Activated naive CD4-positive, alpha-beta T cell treated with anti-CD3 and anti-CD28 coated beads for 36 hours (primary cell): ENCODE measurements around the gene MYCBP2. TPM values are rescaled to one million over a fixed set of nuclear protein-coding genes. Genes with fewer than 3 reads are reported as not detected.
"Not testable (repeated sequence)": the region's sequence is repeated elsewhere in the genome, so short reads cannot be mapped to it uniquely, and the experiment has no call there.

Source experiments
- CTCF ChIA-PET: fragments of 350-600 bp; sonication (Branson Sonifier 250); formaldehyde crosslinking; loops from one replicate; lab custom pipeline; 2021; ENCODE audit warnings: antibody characterized with exemption; lab: Charles Lee
- DNase-seq: peaks from one replicate; pipeline ENCODE4 v3.0.0-alpha.2; 2020
- H3K27ac Mint-ChIP-seq: one replicate; pipeline ENCODE4 v1.8.0; 2021; ENCODE audit warnings: mild to moderate bottlenecking, mixed read lengths
- H3K27me3 Mint-ChIP-seq: one replicate; pipeline ENCODE4 v1.8.0; 2021; ENCODE audit warnings: low read depth, mixed read lengths
- H3K36me3 Mint-ChIP-seq: one replicate; pipeline ENCODE4 v1.8.0; 2021; ENCODE audit warnings: low read depth, mixed read lengths
- H3K4me1 Mint-ChIP-seq: one replicate; pipeline ENCODE4 v1.8.0; 2021; ENCODE audit warnings: low read depth, mixed read lengths
- H3K4me3 Mint-ChIP-seq: one replicate; pipeline ENCODE4 v1.8.0; 2021; ENCODE audit warnings: mild to moderate bottlenecking, moderate library complexity, mixed read lengths
- H3K9me3 Mint-ChIP-seq: one replicate; pipeline ENCODE4 v1.8.0; 2021; ENCODE audit warnings: mixed read lengths
- intact Hi-C: fragments of 100-400 bp; cut with micrococcal nuclease; formaldehyde crosslinking; loops from one replicate; pipeline ENCODE4 v1.15.1; 2023
- total RNA-seq, 2 experiments: library from RNA; stranded (reverse); gene quantifications; one replicate each; pipeline ENCODE4 v1.2.3, GENCODE V29; 2021

Gene MYCBP2
- total RNA-seq, 2 experiments from 2014 or later, result 60.6 to 70.4 TPM

GRCh38 chr13:77353995-77354394, 27.1 kb upstream of the MYCBP2 start:
- CTCF ChIA-PET, result interaction anchor here (0.6 kb wide), 1 partner anchor 27 kb away, joined by 5 read pairs; the partner anchor contains the start of gene MYCBP2
- Mint-ChIP-seq H3K27ac (no peak overlapping the region), H3K4me1 (peaks cover 13% of the 10 kb centered on the region), H3K27me3 (no peaks in the 10 kb centered on the region), H3K4me3 (no peak overlapping the region), H3K9me3 (no peaks in the 10 kb centered on the region), H3K36me3 (no peaks in the 10 kb centered on the region)
- intact Hi-C loops, result no loop called here
- no peak for DNase-seq

GRCh38 chr13:77351315-77351714, 24.4 kb upstream of the MYCBP2 start:
- CTCF ChIA-PET, result interaction anchor here (0.7 kb wide), 1 partner anchor 127 kb away, joined by 3 read pairs; no protein-coding TSS in a partner anchor
- Mint-ChIP-seq H3K9me3 (no peaks in the 10 kb centered on the region), H3K27ac (no peak overlapping the region), H3K4me3 (no peak overlapping the region), H3K36me3 (no peaks in the 10 kb centered on the region), H3K27me3 (no peaks in the 10 kb centered on the region), H3K4me1 (peaks cover 13% of the 10 kb centered on the region)
- no peak for DNase-seq
- intact Hi-C loops, result no loop called here

GRCh38 chr13:77350811-77351210, 23.9 kb upstream of the MYCBP2 start:
- no peak overlapping the region for H3K4me3 Mint-ChIP-seq
- intact Hi-C loops, result no loop called here
- CTCF ChIA-PET, result interaction anchor here (0.6 to 0.7 kb wide), 2 partner anchors 84 to 127 kb away, joined by 3 read pairs; no protein-coding TSS in a partner anchor
- no peaks in the 10 kb centered on the region for H3K36me3 Mint-ChIP-seq
- no peaks in the 10 kb centered on the region for H3K27me3 Mint-ChIP-seq
- H3K27ac Mint-ChIP-seq, result no peak overlapping the region
- no peaks in the 10 kb centered on the region for H3K9me3 Mint-ChIP-seq
- H3K4me1 Mint-ChIP-seq, result peaks cover 17% of the 10 kb centered on the region
- no peak for DNase-seq

GRCh38 chr13:77349365-77349764, 22.5 kb upstream of the MYCBP2 start:
- Mint-ChIP-seq H3K27ac (no peak overlapping the region), H3K9me3 (no peaks in the 10 kb centered on the region), H3K4me1 (peaks cover 25% of the 10 kb centered on the region), H3K27me3 (no peaks in the 10 kb centered on the region), H3K4me3 (no peak overlapping the region), H3K36me3 (no peaks in the 10 kb centered on the region)
- CTCF ChIA-PET, result interaction anchor here (0.5 kb wide), 1 partner anchor 128 kb away, joined by 4 read pairs; no protein-coding TSS in a partner anchor
- intact Hi-C loops, result no loop called here
- DNase-seq, result no peak

GRCh38 chr13:77347351-77347750, 20.5 kb upstream of the MYCBP2 start:
- DNase-seq, result not testable (repeated sequence)

GRCh38 chr13:77345150-77345780, 18.4 kb upstream of the MYCBP2 start:
- no peaks in the 10 kb centered on the region for H3K9me3 Mint-ChIP-seq
- H3K4me3 Mint-ChIP-seq, result no peak overlapping the region
- no peaks in the 10 kb centered on the region for H3K27me3 Mint-ChIP-seq
- no peaks in the 10 kb centered on the region for H3K36me3 Mint-ChIP-seq
- CTCF ChIA-PET, result no interaction called here
- peak overlapping the region; percentile 79 for H3K27ac Mint-ChIP-seq
- intact Hi-C loops, result loop anchor here (1.0 kb wide), 2 partner anchors 16 to 54 kb away; no protein-coding TSS in a partner anchor
- peaks cover 20% of the 10 kb centered on the region for H3K4me1 Mint-ChIP-seq
- DNase-seq, result peak; percentile 43

More at GRCh38 chr13:77347351-77347750, 20.5 kb upstream of the MYCBP2 start:
- H3K36me3 Mint-ChIP-seq, H3K9me3 Mint-ChIP-seq, intact Hi-C loops, H3K27me3 Mint-ChIP-seq, H3K4me3 Mint-ChIP-seq, CTCF ChIA-PET, H3K27ac Mint-ChIP-seq: not testable (repeated sequence)
- H3K4me1 Mint-ChIP-seq, result peaks cover 13% of the 10 kb centered on the region

GRCh38 chr13:77343841-77344240, 16.9 kb upstream of the MYCBP2 start:
- no peak overlapping the region for H3K27ac Mint-ChIP-seq

GRCh38 chr13:77339408-77339807, 12.5 kb upstream of the MYCBP2 start:
- Mint-ChIP-seq H3K9me3 (no peaks in the 10 kb centered on the region), H3K4me3 (no peak overlapping the region), H3K4me1 (peaks cover 26% of the 10 kb centered on the region), H3K27me3 (no peaks in the 10 kb centered on the region), H3K36me3 (no peaks in the 10 kb centered on the region), H3K27ac (no peak overlapping the region)
- no peak for DNase-seq
- CTCF ChIA-PET, result interaction anchor here (1.7 kb wide), 1 partner anchor 138 kb away, joined by 4 read pairs; no protein-coding TSS in a partner anchor
- intact Hi-C loops, result no loop called here

More at GRCh38 chr13:77343841-77344240, 16.9 kb upstream of the MYCBP2 start:
- H3K27me3 Mint-ChIP-seq, result no peaks in the 10 kb centered on the region
- no peak for DNase-seq
- no peaks in the 10 kb centered on the region for H3K9me3 Mint-ChIP-seq
- intact Hi-C loops, result no loop called here
- CTCF ChIA-PET, result interaction anchor here (1.0 kb wide), 1 partner anchor 13 kb away, joined by 4 read pairs; no protein-coding TSS in a partner anchor
- H3K36me3 Mint-ChIP-seq, result no peaks in the 10 kb centered on the region
- H3K4me3 Mint-ChIP-seq, result no peak overlapping the region
- H3K4me1 Mint-ChIP-seq, result peaks cover 33% of the 10 kb centered on the region

DNA sequence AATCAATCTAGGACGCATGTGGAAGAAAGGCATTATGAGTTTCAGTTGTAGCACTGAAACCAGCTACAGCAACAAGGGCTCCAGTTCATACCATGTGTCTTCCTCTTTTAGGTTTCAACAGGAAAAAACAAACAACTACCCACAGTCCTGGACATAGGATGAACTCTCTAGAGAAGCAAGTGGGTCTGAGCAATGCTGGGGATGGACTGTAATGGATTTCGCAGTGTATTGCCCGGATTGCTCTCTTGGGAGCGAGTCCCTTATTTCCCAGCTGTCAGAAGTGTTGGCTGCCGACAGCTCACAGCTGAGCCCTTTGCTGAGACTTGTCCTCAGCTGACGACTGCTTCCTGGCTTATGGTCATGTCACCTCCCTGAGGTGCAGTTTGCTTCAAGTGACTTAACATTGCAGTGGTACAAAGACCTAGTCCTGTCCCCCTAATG, 12.1 kb upstream of the MYCBP2 start:
- Mint-ChIP-seq H3K4me1 (peaks cover 26% of the 10 kb centered on the region), H3K27me3 (no peaks in the 10 kb centered on the region), H3K9me3 (no peaks in the 10 kb centered on the region), H3K4me3 (no peak overlapping the region), H3K36me3 (no peaks in the 10 kb centered on the region), H3K27ac (no peak overlapping the region)
- CTCF ChIA-PET, result interaction anchor here (1.3 to 1.7 kb wide), 2 partner anchors 9 to 139 kb away, joined by 3 to 4 read pairs; no protein-coding TSS in a partner anchor
- intact Hi-C loops, result no loop called here
- DNase-seq, result peak; percentile 26

DNA sequence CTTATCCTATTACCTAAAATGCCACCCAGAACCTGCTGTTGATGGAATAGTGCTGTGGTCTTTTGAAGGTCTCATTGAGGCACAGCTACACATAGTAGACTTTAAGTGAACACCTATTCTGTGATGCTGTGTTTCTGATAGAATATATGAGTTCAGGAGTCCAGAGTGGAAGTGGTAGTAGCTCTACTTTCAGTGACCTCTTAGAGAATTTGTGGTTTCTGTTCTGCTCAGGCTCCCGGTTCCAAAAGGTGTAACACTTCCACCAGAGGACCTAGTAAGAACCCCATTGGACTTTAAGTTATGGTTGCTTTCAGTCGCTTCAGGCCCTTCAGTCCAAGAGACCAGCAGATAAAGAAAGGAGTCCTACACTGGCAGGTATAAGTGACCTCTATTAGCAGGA, 11.4 kb upstream of the MYCBP2 start:
- Mint-ChIP-seq H3K36me3 (no peaks in the 10 kb centered on the region), H3K27ac (no peak overlapping the region), H3K4me3 (no peak overlapping the region), H3K9me3 (no peaks in the 10 kb centered on the region), H3K4me1 (peaks cover 29% of the 10 kb centered on the region), H3K27me3 (no peaks in the 10 kb centered on the region)
- no peak for DNase-seq
- CTCF ChIA-PET, result interaction anchor here (1.3 to 1.7 kb wide), 2 partner anchors 8 to 139 kb away, joined by 3 to 4 read pairs; no protein-coding TSS in a partner anchor
- intact Hi-C loops, result no loop called here

DNA sequence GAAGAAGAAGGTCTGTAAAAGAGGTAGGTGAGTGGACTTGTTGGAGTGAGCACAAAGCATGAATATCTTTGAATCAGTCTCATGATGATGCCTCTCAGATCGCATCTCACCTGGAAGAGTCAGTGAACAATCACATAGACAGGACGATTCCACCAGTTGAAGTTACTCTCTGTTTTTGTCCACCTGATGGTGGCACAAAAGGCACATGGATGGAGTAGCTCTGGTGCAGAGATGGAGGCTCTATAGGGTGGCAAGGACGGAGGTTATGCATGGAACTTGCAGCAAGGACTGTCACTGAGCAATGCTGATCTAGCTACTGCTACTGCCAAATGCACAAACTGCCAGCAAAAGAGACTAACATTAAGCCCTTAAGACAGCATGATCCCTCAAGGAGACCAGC, 10.3 kb upstream of the MYCBP2 start:
- no peak overlapping the region for H3K27ac Mint-ChIP-seq
- H3K9me3 Mint-ChIP-seq, result no peaks in the 10 kb centered on the region
- intact Hi-C loops, result no loop called here
- DNase-seq, result no peak
- CTCF ChIA-PET, result interaction anchor here (0.7 to 1.3 kb wide), 3 partner anchors 12 to 141 kb away, joined by 3 to 9 read pairs (median 3); no protein-coding TSS in a partner anchor
- H3K4me3 Mint-ChIP-seq, result no peak overlapping the region
- no peaks in the 10 kb centered on the region for H3K27me3 Mint-ChIP-seq
- peaks cover 29% of the 10 kb centered on the region for H3K4me1 Mint-ChIP-seq
- H3K36me3 Mint-ChIP-seq, result no peaks in the 10 kb centered on the region

- H3K4me3 Mint-ChIP-seq, result no peak overlapping the region
- H3K27me3 Mint-ChIP-seq, result no peaks in the 10 kb centered on the region
- DNase-seq, result no peak
- no peaks in the 10 kb centered on the region for H3K9me3 Mint-ChIP-seq
- CTCF ChIA-PET, result interaction anchor here (0.6 to 1.4 kb wide), 3 partner anchors 10 to 1869 kb away, joined by 3 to 5 read pairs (median 3); no protein-coding TSS in a partner anchor
- intact Hi-C loops, result no loop called here
- H3K27ac Mint-ChIP-seq, result no peak overlapping the region
- H3K36me3 Mint-ChIP-seq, result no peaks in the 10 kb centered on the region
- H3K4me1 Mint-ChIP-seq, result peaks cover 29% of the 10 kb centered on the region
Measured at GRCh38 chr13:77335543-77335942, 8.6 kb upstream of the MYCBP2 start.
